GM21360 (cell line): ENCODE measurements around the gene RAD52.

Source experiments
- ATAC-seq: cut with Tn5 transposase; IDR thresholded peaks from one replicate; pipeline ENCODE4 v1.9.1; 2021; ENCODE audit warnings: mild to moderate bottlenecking, moderate library complexity; ENCODE audit not compliant: unreplicated experiment

The RAD52 gene

DNA sequence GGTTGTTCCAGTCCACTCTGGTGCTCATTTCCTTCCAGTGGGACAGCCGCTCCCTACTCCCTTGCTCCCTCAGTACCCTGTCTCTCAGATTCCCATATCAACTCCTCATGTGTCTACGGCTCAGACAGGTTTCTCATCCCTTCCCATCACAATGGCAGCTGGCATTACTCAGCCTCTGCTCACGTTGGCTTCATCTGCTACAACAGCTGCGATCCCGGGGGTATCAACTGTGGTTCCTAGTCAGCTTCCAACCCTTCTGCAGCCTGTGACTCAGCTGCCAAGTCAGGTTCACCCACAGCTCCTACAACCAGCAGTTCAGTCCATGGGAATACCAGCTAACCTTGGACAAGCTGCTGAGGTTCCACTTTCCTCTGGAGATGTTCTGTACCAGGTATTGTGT is 69.9 kb downstream of the RAD52 start:
- no peak for ATAC-seq

DNA sequence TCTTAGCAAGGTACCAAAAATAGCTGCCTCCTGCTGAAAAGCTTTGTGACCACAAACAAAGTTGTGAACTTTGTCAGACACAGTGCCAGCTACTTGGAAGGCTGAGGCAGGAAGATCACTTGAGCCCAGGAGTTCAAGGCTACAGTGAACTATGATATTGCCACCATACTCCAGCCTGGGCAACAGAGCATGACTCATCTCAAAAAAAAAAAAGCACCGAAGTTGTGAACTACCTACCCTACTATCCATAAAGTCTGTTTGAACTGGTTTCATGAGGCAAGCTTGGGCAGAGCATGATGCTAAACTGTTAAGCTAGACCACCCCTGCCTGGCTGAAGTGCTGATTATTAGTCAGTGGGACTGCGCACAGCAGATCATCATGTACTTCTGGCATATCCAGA is 75.5 kb downstream of the RAD52 start:
- ATAC-seq: no peak

DNA sequence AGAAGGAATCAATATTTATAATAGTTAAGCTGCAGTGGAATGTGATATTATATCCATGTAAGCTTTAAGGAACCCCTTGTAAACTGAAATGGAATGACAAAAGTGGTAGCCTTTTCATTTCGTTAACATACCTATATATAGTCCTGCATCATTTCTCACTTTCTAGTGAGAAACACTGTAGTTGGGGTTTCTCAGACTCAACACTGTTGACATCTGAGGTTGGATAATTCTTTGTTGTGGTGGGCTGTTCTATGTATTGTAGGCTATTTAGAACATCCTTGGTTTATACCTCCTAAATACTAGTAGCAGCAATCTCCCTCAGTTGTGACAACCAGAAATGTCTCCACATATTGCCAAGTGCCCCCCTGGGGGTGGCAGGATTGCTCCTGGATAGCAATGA is 79.1 kb downstream of the RAD52 start:
- ATAC-seq: no peak

DNA sequence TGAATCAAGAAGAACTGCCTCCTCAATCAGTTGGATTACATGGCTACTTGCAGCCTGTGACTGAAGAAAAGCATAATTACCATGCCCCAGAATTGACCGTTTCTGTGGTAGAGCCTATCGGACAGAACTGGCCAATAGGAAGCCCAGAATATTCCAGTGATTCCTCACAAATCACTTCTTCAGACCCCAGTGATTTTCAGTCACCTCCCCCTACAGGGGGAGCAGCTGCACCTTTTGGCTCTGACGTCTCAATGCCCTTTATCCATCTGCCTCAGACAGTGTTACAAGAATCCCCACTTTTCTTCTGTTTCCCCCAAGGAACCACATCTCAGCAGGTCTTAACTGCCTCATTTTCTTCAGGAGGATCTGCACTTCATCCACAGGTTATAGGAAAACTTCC is 80.8 kb downstream of the RAD52 start:
- ATAC-seq: no peak

DNA sequence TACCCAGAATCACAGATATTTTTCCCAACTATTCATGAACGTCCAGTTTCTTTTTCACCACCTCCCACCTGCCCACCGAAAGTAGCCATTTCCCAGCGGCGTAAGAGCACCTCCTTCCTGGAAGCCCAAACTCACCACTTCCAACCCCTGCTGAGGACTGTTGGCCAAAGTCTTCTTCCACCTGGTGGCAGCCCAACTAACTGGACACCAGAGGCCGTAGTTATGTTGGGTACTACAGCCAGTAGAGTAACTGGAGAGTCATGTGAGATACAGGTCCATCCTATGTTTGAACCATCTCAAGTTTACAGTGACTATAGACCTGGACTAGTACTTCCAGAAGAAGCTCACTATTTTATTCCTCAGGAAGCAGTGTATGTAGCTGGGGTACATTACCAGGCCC is 81.6 kb downstream of the RAD52 start:
- ATAC-seq: no peak

DNA sequence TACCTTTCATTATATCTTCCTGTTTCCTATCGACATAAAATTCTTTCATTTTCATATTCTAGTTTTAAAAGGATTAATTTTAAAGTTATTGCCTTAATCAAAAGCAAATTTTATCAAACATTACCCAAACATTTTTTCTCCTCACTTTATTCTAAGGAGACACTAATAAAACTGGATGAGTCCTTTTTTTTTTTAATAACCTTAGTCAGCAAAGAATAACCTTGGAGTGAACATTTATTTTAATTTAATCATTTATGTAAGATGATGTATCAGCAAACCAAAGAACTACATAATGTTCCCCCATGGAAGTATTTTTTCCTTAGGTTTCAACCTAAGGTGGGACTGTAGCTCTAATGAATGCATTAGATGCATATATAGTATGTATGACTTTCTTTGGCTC is 83.9 kb downstream of the RAD52 start:
- no peak for ATAC-seq

DNA sequence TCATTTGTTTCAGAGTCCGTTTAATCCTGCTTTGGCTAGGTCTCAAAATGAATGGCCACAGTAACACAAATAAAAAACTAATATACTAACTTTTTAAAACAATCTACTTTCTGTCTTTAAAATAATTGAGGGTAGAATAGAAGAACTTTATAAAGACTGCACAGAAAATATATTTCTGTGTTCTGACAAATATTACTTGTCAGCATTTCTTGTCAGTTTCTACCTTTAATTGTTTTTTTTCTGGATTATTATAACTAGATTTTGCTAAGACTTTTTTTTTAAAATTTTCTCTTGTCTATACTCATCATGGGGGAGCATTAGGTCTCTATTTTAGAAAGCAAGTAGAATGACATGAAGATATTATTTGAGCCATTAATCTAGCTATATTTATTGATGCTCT is 86.2 kb downstream of the RAD52 start:
- no peak for ATAC-seq

DNA sequence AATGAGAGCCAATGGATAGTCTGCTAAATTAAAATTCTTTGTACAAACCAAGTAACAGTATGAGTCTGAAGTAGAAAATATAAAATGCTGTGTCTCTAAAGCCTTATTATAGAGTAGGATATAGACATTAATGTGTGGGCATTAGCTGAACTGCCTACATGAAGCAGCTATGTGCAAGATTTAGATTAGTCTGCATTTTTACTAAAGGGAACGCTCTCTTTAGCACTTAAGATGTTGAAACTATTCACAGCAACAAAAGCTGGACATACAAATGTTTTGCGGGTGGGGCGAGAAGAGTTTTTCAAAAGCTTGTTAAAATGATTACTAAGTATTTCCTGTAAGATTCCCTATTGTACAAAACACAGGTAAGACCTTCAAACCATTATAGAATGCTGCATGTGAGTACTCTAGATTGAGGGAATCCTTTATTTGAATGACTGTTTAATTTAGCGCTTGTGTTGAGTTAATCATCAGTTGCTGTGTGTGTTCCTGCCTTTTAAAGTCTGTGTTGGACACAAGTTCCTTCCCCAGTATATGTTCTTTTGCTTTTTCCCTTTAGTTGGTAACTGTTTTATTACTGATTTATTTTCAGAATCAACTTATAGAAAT is 87.1 kb downstream of the RAD52 start:
- no peak for ATAC-seq
